AG04449 (cell line): ENCODE results near the gene CHRNA3.

Source experiments
- CTCF ChIA-PET: fragments of 350-600 bp; formaldehyde crosslinking; extraction: SDS; loops from one replicate; lab custom pipeline; 2021; ENCODE audit warnings: antibody characterized with exemption; lab: Yijun Ruan, JAX
- POLR2A ChIA-PET: fragments of 400-600, 350-600 bp; formaldehyde crosslinking; extraction: SDS; loops from one replicate; lab custom pipeline; 2020; ENCODE audit warnings: antibody characterized with exemption, inconsistent platforms; lab: Yijun Ruan, JAX
- DNase-seq: peaks from one replicate; pipeline ENCODE4 v3.0.0-alpha.2; 2010; ENCODE audit warnings: low read depth, low spot score
- H3K4me3 ChIP-seq: 2 replicates; pipeline ENCODE4 v1.5.1; 2011; ENCODE audit warnings: low read depth, mild to moderate bottlenecking, control low read depth, low read length
- TF ChIP-seq, protein P1 (sequence below): IDR thresholded peaks from one replicate; pipeline ENCODE4 v1.5.1; 2011; ENCODE audit warnings: mild to moderate bottlenecking, moderate library complexity, low read length, control low read depth, inconsistent platforms; ENCODE audit not compliant: insufficient read depth; ENCODE audit errors: missing control alignments

CHRNA3 gene

DNA sequence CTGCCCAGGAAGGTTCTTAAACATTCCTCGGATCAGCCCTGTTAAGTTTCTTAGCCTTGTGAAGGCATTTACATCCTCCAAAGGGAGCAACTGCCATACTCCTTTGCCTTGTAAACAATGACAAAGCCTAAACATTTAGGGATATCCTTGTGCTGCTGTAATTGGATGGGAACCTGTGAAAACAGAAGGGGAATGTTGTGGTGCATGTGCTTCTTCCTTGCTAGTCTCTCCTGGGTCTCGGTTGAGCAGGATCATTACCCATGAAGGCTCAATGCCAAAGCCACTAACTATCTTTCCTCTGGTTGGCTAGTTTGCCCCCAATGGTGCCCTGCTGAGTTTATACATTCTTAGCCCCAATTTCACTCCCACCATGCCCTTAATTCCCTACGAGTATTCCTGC is 17.3 kb downstream of the CHRNA3 start:
- no peak overlapping the region for H3K4me3 ChIP-seq
- TF ChIP-seq, protein P1, sequence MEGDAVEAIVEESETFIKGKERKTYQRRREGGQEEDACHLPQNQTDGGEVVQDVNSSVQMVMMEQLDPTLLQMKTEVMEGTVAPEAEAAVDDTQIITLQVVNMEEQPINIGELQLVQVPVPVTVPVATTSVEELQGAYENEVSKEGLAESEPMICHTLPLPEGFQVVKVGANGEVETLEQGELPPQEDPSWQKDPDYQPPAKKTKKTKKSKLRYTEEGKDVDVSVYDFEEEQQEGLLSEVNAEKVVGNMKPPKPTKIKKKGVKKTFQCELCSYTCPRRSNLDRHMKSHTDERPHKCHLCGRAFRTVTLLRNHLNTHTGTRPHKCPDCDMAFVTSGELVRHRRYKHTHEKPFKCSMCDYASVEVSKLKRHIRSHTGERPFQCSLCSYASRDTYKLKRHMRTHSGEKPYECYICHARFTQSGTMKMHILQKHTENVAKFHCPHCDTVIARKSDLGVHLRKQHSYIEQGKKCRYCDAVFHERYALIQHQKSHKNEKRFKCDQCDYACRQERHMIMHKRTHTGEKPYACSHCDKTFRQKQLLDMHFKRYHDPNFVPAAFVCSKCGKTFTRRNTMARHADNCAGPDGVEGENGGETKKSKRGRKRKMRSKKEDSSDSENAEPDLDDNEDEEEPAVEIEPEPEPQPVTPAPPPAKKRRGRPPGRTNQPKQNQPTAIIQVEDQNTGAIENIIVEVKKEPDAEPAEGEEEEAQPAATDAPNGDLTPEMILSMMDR = no peak
- CTCF ChIA-PET = no interaction called here
- POLR2A ChIA-PET = no interaction called here
- no peak for DNase-seq

DNA sequence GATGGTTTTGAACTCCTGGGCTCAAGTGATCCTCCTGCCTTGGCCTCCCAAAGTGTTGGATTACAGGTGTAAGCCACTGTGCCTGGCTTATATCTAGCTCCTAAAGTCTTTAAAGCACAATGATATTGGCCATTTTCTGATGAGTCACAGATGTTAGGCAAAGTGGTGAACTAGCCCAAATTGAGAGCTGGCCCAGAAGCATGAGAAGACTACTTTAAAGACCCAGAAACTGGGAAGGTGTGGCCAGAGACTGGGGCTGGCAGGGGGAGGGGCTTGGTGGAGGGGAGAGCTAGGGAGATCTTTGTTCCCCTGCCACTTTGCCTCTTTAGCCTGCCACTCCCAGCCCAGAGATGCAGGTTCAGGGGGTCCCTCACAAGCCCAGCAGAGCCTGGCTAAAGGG is 21.6 kb downstream of the CHRNA3 start:
- no peak overlapping the region for H3K4me3 ChIP-seq
- no peak for DNase-seq
- ChIA-PET POLR2A (no interaction called here), CTCF (interaction anchor here (0.8 to 1.0 kb wide), 2 partner anchors 40 to 151 kb away, joined by 3 read pairs; no protein-coding TSS in a partner anchor)
- TF ChIP-seq, protein P1 = no peak

DNA sequence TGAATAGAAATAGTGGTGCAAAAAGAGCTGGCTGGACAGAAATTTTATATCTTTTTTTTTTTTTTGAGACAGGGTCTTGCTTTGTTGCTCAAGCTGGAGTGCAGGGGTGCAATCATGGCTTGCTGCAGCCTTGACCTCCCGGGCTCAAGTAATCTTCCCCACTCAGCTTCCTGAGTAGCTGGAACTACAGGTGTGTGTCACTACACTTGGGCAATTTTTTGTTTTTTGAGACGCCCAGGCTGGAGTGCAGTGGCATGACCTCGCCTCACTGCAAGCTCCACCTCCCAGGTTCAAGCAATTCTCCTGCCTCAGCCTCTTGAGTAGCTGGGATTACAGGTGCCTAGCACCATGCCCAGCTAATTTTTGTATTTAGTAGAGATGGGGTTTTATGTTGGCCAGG is 22.4 kb downstream of the CHRNA3 start:
- ChIA-PET POLR2A (no interaction called here), CTCF (interaction anchor here (1.0 to 1.1 kb wide), 2 partner anchors 21 to 152 kb away, joined by 3 to 4 read pairs; no protein-coding TSS in a partner anchor)

DNA sequence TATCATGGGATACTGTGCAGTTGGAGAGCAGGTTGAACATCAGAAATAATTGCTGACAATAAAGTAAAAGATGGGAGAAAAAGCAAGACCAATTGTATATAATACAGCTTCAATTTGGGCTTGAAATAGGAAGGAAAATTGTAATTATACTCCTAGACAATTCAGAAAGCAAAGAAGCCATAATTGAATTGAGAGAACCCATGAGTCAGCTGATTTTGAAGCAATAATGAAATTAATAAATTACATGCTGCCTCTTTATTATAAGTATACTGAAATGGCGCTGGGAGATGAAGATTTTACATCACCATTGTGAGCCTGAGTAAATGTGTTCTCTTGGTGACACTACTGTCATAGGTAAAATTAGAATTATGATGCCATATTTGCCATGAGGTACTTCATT is 23.2 kb downstream of the CHRNA3 start:
- TF ChIP-seq, protein P1 = no peak
- POLR2A ChIA-PET = no interaction called here
- DNase-seq = no peak
- H3K4me3 ChIP-seq = no peak overlapping the region
- CTCF ChIA-PET = interaction anchor here (1.1 kb wide), 2 partner anchors 21 to 23 kb away, joined by 3 to 4 read pairs; partner anchors contain the start of gene CHRNA3

More for the DNA sequence above, 22.4 kb downstream of the CHRNA3 start:
- TF ChIP-seq, protein P1 = no peak
- no peak overlapping the region for H3K4me3 ChIP-seq
- DNase-seq = no peak

DNA sequence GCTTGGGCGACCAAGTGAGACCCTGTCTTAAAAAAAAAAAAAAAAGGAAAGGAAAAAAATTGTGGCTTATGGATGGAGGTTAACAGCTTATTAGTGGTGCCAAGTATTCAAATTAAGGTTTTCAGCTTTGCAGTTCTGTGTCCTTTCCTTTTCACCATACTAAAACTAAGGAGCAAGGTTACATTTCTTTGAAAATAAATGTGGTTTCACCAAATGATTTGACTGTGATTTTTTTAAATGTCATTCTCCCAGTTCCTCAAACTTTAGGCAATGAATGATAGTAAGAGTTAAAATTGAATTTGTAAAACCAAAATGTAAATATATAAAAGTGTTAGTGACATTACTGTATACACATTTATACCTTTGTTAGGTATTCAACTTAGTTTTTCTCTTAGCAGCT is 45.9 kb downstream of the CHRNA3 start:
- POLR2A ChIA-PET = no interaction called here
- DNase-seq = no peak
- CTCF ChIA-PET = interaction anchor here (0.7 to 3.4 kb wide), 3 partner anchors 9 to 21 kb away, joined by 3 to 13 read pairs (median 3); partner anchors contain the start of gene CHRNA5

DNA sequence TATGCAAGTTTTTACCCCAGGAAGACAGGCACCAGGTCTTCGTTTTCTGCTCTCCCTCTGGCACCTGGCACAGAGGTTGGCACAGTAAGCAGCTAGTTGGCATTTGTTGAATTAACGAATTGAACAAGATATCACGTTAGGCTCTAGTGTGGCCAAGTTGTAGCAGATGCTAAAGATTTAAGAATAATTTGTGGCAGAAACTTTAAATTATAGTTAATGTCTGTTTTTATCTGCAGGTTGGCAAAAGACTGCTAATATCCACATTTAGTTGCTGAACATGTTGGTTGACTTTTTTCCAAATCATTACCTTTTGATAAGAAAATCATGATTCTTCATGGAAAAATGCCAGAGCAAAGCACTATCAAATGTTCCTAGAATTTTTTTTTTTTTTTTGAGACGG is 47.4 kb downstream of the CHRNA3 start:
- DNase-seq = no peak
- ChIA-PET POLR2A (no interaction called here), CTCF (interaction anchor here (0.8 kb wide), 1 partner anchor 9 kb away, joined by 3 read pairs; no protein-coding TSS in a partner anchor)
- TF ChIP-seq, protein P1 = no peak
- H3K4me3 ChIP-seq = no peak overlapping the region

More for the DNA sequence above, 45.9 kb downstream of the CHRNA3 start:
- H3K4me3 ChIP-seq = no peak overlapping the region
- TF ChIP-seq, protein P1 = no peak
